Spinal cord (tissue), 10 donors: ENCODE results near the gene MAP7D1. TPM values are rescaled to one million over a fixed set of nuclear protein-coding genes. Genes with fewer than 3 reads are reported as not detected.
A peak's percentile ranks its signal among the peaks of the same experiment; 100 is the strongest.

Experiments
- DNase-seq, 6 donors: peaks; one replicate each; pipeline versions ENCODE4 v3.0.0 to v3.0.0-alpha.2; 2013 to 2015; ENCODE audit warnings: low spot score in 6 of 6, low read depth in 4 of 6
- H3K27ac ChIP-seq: one replicate; pipeline ENCODE4 v1.5.1; 2013; ENCODE audit warnings: low read depth, low read length, control low read depth
- H3K27me3 ChIP-seq: one replicate; pipeline ENCODE4 v1.6.1; 2013; ENCODE audit warnings: low read length; ENCODE audit not compliant: control insufficient read depth, insufficient read depth
- H3K36me3 ChIP-seq: one replicate; pipeline ENCODE4 v1.6.1; 2013; ENCODE audit warnings: low read length; ENCODE audit not compliant: control insufficient read depth, insufficient read depth
- H3K4me1 ChIP-seq: one replicate; pipeline ENCODE4 v1.6.1; 2013; ENCODE audit warnings: low read length; ENCODE audit not compliant: control insufficient read depth, insufficient read depth
- H3K4me3 ChIP-seq: one replicate; pipeline ENCODE4 v1.5.1; 2013; ENCODE audit warnings: low read depth, low read length, control low read depth
- H3K9me3 ChIP-seq: one replicate; pipeline ENCODE4 v1.6.1; 2013; ENCODE audit warnings: low read length; ENCODE audit not compliant: control insufficient read depth, insufficient read depth
- WGBS: methylation state at CpG from one replicate; pipeline ENCODE4 v1.1.5; 2013; ENCODE audit warnings: missing lambda C conversion rate; ENCODE audit not compliant: insufficient coverage; 5-methylcytosine and 5-hydroxymethylcytosine counted together
- polyA plus RNA-seq, 2 donors: library from polyadenylated mRNA; unstranded; fragments of 120-200 nt; gene quantifications; one replicate each; pipeline ENCODE4 v1.2.1, GENCODE V29; 2013; ENCODE audit not compliant: insufficient read length in 2 of 2
- total RNA-seq, 2 donors: library from RNA; depleted of rRNA in 1 of 2; stranded (reverse); fragments of 120-200 nt in 1 of 2; fragments of >200 nt in 1 of 2; gene quantifications; one replicate each; pipeline versions ENCODE4 v1.2.3 to v1.2.4, GENCODE V29; 2013 to 2014
- donor health status: healthy.

The MAP7D1 gene
- total and polyA plus RNA-seq, 4 donors, result 52.4 to 209 (median 124) TPM

DNA sequence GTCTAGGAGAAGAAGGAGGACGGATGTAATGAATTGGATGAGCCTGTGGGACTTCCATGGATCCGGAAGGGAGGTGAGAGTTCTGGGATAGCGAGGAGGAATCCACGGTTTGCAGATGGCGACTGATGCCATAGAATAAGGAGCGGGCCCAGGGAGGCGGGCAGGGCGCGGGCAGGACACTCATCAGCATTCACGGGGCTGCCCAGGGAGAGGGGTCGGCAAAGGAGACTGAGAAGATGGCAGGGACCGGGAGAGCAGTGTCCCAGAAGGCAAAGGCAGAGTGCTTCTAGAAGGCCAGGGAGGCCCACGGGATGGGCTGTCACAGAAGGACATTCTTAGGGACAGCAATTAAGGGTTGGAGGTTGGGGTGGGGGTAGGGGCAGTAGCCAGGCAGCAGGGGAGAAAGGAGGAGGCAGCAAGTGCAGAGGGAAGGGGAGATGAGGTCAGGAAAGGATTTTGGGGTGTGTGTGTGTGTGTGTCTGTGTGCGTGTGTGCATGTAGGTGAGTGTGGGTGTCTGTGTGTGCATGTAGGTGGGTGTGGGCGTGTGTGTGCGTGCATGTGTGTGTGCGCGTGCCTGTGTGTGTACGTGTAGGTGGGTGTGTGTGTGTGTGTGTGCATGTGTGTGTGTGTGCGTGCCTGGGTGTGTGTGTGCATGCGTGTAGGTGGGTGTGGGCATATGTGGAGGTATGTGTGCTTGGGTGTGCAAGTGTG, 29.8 kb upstream of the MAP7D1 start:
- no peak for DNase-seq
- Histone ChIP-seq H3K4me3 (no peak overlapping the region), H3K9me3 (no peaks in the 10 kb centered on the region), H3K27me3 (peaks cover 30% of the 10 kb centered on the region), H3K36me3 (no peaks in the 10 kb centered on the region), H3K4me1 (peaks cover 25% of the 10 kb centered on the region), H3K27ac (peak overlapping the region; percentile 52)
- 77% methylated on average over 21 of the region's 21 CpGs for WGBS

DNA sequence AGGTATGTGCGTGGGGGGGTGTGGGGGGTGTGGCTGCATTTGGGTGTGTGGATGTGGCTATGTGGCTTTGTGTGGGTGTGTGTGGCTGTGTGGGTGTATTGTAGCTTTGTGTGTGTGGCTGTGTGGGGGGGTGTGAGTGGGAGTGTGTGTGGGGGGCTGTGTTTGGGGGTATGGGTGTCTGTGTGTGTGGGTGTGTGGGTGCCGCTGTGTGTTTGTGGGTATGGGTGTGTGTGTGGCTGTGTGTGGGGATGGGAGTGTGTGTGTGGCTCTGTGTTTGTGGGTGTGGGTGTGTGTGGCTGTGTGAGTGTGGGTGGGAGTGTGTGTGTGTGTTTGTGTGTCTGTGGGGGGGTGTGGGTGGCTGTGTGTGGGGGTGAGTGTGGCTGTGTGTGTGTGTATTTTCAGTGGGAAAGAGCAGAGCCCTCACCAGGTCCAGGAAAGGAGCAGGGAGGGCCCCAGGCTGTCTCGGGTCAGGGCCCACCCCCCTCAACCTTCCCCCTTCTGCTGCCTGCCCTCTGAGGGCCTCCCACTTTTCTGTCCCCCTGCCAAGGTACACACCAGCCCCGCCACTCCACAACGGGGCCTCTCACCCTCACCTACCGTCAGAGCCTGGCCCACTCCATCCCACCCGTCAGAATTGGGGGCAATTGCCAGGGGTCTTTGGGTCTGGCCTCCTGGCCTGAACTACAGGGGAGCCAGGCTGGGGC, 29.0 kb upstream of the MAP7D1 start:
- no peak for DNase-seq
- Histone ChIP-seq H3K9me3 (no peaks in the 10 kb centered on the region), H3K4me1 (peaks cover 25% of the 10 kb centered on the region), H3K27me3 (peaks cover 30% of the 10 kb centered on the region), H3K36me3 (no peaks in the 10 kb centered on the region), H3K27ac (no peak overlapping the region), H3K4me3 (no peak overlapping the region)
- 65% methylated on average over 5 of the region's 7 CpGs for WGBS

DNA sequence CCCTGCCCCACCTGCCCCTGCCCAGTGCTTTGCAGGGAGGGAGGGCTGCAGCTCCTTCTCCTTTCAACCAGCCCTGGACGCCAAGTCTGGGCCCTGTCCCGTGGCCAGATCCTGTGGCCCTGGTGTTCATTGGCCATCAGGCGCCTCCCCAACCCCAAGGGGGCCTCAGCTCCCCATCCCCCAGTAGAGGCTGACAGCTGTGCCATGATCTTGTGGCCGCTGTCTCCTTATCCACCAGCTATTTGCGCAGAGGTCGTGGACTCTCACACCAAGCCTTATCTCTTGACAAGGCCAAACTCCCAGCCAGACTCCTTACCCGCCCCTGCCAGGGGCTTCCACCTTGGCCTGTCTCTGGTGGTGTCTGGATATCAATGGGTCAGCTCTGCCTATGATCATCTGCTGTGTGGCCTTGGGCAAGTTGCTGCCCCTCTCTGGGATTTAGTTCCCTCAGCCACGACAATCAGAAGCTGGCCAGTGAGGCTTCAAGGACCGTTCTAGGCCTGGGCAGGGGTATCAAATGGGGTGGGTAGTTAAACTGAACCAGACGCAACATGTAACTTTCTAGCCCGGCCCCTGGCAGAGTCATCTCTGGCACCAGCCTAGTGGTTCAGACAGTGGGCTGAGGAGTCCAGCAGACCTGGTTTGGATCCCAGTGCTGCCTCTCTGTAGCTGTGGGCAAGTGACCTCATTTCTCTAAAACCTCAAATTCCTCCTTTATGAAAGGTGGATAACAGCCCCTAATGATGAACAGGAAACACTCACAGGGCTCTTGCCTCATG, 27.6 kb upstream of the MAP7D1 start:
- no peak overlapping the region for H3K27ac ChIP-seq
- 84% methylated on average over 9 of the region's 11 CpGs for WGBS
- H3K4me1 ChIP-seq, result peaks cover 21% of the 10 kb centered on the region
- H3K36me3 ChIP-seq, result no peaks in the 10 kb centered on the region
- H3K27me3 ChIP-seq, result peaks cover 25% of the 10 kb centered on the region
- H3K4me3 ChIP-seq, result no peak overlapping the region
- DNase-seq, result no peak
- no peaks in the 10 kb centered on the region for H3K9me3 ChIP-seq

DNA sequence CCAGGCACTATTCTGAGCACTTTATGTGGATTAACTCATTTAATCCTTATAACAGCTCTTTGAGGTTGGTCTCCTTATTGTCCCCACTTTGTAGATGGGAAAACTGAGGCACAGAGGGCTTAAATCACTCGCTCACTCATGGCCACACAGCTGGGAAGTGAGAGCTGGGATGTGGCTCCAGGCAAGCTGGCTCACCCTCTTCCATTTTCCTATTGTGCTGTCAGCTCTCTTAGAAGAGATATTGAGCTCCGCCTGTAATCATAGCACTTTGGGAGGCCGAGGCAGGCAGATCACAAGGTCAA, 27.1 kb upstream of the MAP7D1 start:
- Histone ChIP-seq H3K36me3 (no peaks in the 10 kb centered on the region), H3K9me3 (no peaks in the 10 kb centered on the region), H3K4me3 (no peak overlapping the region), H3K4me1 (peaks cover 25% of the 10 kb centered on the region), H3K27ac (no peak overlapping the region), H3K27me3 (peaks cover 22% of the 10 kb centered on the region)
- no peak for DNase-seq
- WGBS, result 100% methylated on average over 1 of the region's 3 CpGs

DNA sequence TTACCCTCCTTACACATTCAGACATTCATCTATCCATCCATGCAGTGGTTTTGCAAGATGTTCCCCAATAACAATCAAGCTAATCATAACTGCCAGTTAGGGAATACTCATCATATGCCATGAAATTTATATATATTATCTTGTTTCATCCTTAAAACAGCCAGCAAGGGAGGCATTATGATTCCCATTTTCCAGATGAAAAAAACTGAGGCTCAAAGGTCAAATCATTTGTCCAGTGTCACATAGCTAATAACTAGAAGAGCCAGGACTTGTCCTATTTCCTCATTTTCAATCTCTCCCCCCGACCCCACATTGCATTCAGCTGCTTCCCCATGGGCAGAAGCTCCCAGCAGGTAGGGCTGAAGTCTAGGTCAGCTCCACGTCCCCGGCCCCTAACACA, 23.9 kb upstream of the MAP7D1 start:
- 44% methylated on average over 1 of the region's 3 CpGs for WGBS
- H3K36me3 ChIP-seq, result peaks cover 7% of the 10 kb centered on the region
- no peak overlapping the region for H3K4me3 ChIP-seq
- H3K27ac ChIP-seq, result no peak overlapping the region
- no peaks in the 10 kb centered on the region for H3K27me3 ChIP-seq
- no peak for DNase-seq
- no peaks in the 10 kb centered on the region for H3K9me3 ChIP-seq
- H3K4me1 ChIP-seq, result peaks cover 21% of the 10 kb centered on the region

DNA sequence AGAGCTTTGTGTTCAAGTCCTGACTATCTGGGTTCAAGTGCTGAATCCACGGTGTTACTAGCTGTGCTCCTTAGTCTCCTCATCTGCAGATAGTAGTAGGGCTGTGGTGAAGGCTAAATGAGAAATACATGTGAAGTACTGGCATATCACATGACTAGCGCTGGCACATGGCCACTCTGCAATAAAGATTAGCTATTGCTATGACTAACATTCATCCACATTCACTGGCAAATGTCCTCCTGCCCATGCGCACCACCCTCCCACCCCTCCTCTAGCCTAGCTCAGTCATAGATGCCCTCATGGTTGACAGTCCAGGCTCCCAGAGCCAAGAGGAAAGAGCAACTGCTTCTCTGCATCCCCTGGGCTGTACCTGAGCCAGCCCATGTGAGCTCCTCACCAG, 22.5 kb upstream of the MAP7D1 start:
- H3K4me1 ChIP-seq, result peaks cover 19% of the 10 kb centered on the region
- no peaks in the 10 kb centered on the region for H3K27me3 ChIP-seq
- WGBS, result 80% methylated on average over 2 of the region's 3 CpGs
- peak overlapping the region; percentile 29 for H3K27ac ChIP-seq
- peaks cover 20% of the 10 kb centered on the region for H3K36me3 ChIP-seq
- H3K9me3 ChIP-seq, result no peaks in the 10 kb centered on the region
- no peak overlapping the region for H3K4me3 ChIP-seq
- peak in 1 of 6 donors; percentile 41 for DNase-seq

DNA sequence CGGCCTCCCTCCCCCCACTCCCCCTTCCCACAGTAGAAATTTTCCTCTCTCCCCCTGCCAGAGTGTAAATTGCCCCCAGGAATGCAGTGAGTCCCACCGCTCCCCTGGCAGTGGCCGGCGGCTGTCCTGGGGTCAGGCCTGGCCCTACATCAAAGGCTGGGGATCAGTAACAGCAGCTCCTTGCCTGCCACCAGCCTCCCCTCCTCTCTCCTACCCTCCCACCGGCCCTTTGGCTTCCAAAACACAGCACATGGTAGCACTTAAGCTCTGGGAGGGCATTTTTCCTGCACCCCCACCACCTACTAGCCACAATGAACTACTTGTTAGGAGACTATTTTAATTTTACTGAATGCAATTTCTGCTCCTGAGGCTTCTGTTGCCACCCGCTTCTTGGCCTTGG, 21.9 kb upstream of the MAP7D1 start:
- Histone ChIP-seq H3K36me3 (peaks cover 20% of the 10 kb centered on the region), H3K9me3 (no peaks in the 10 kb centered on the region), H3K27ac (peak overlapping the region; percentile 33), H3K27me3 (no peaks in the 10 kb centered on the region), H3K4me3 (no peak overlapping the region), H3K4me1 (peaks cover 19% of the 10 kb centered on the region)
- DNase-seq, result no peak
- WGBS, result 36% methylated on average over 6 of the region's 6 CpGs

DNA sequence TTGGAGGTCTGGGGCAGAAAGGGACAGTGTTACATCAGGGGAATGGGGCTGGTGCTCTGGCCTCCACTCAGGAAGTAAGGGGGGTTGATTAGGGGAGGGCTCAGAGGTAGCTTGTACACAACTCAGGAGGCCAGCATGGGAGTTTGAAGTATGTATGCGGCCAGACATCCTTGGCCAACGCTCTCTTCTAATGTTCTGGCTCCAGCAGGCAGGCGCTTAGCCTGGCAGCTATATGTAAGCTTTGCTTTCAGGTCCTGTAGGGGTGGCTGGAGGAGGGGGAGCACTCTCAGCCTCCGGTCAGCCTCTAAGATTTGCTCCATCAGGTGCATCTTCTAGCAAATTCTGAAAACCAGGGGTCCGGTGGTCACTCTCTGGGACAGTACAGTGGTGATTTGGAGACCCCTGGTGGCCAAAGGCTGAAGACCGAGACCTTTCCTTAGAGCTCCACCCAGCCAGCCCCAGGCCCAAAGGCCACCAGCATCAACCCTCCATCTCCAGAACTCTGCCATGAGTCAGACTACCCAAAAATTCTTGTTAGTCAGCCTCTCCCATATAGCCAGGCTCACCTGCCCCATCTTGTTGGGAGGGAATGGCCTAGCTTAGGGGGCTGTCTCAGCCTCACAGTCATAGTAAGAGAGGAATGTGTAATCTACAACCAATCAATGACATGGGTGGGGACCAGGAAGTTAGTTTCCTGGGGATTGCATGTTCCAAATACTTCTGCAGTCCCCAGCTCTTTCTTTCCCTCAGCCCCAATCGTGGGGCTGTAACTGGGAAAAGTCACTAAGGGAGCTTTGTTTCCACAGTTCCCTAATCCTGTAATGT, 21.2 kb upstream of the MAP7D1 start:
- peak overlapping the region; percentile 64 for H3K27ac ChIP-seq
- DNase-seq, result peak in 2 of 6 donors; percentile 62 to 75
- no peaks in the 10 kb centered on the region for H3K27me3 ChIP-seq
- 54% methylated on average over 6 of the region's 7 CpGs for WGBS
- peaks cover 20% of the 10 kb centered on the region for H3K36me3 ChIP-seq
- no peak overlapping the region for H3K4me3 ChIP-seq
- H3K9me3 ChIP-seq, result no peaks in the 10 kb centered on the region
- peaks cover 19% of the 10 kb centered on the region for H3K4me1 ChIP-seq

DNA sequence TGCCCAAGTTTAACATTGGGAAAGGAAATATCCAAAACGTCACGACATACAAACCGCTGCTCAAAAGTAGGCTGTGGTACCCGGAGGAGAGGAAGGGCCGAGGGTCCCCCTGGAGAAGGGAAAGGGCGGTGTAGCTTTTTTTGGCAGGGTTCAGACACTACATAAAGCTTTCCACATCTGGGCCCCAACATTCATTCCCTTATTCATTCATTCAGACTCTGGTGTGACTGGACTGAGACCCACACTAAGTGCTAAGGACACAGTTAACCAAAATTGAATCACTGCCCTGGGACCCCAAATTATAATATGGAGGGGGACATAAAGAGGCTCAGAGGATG, 20.7 kb upstream of the MAP7D1 start:
- WGBS, result 87% methylated on average over 3 of the region's 6 CpGs

More for the DNA sequence above, 20.7 kb upstream of the MAP7D1 start:
- Histone ChIP-seq H3K27ac (peak overlapping the region; percentile 64), H3K4me3 (no peak overlapping the region), H3K36me3 (peaks cover 20% of the 10 kb centered on the region), H3K4me1 (peaks cover 19% of the 10 kb centered on the region), H3K27me3 (no peaks in the 10 kb centered on the region), H3K9me3 (no peaks in the 10 kb centered on the region)
- no peak for DNase-seq
